Occipital lobe (tissue), 3 donors: ENCODE measurements around the gene AP2S1. TPM values are rescaled to one million over a fixed set of nuclear protein-coding genes. Genes with fewer than 3 reads are reported as not detected.
"Not testable (repeated sequence)": the region's sequence is repeated elsewhere in the genome, so short reads cannot be mapped to it uniquely, and the experiment has no call there.

ENCODE experiments used
- DNase-seq: peaks from one replicate; lab custom pipeline; 2025; lab: John Stamatoyannopoulos, UW
- small RNA-seq: library from RNA; depleted of rRNA; stranded (forward); fragments of <200 nt; gene quantifications from one replicate; pipeline ENCODE3, GENCODE V24; 2014
- total RNA-seq: library from RNA; depleted of rRNA; stranded (reverse); fragments of >200 nt; gene quantifications from one replicate; pipeline ENCODE4 v1.2.3, GENCODE V29; 2014

AP2S1 gene
- total RNA-seq, 1 donor from 2014 or later: 49.1 TPM

GRCh38 chr19:46809534-46810272 lies 40.9 kb downstream of the AP2S1 start:
- no peak for DNase-seq

GRCh38 chr19:46806656-46807055 lies 44.0 kb downstream of the AP2S1 start:
- no peak for DNase-seq

- DNase-seq: not testable (repeated sequence)
Observed at GRCh38 chr19:46804432-46804831, 46.2 kb downstream of the AP2S1 start.

GRCh38 chr19:46803555-46803954 lies 47.1 kb downstream of the AP2S1 start:
- no peak for DNase-seq

GRCh38 chr19:46802152-46802551 lies 48.5 kb downstream of the AP2S1 start:
- DNase-seq: no peak

- no peak for DNase-seq
Observed at GRCh38 chr19:46798713-46799112, 51.9 kb downstream of the AP2S1 start.

GRCh38 chr19:46797881-46798280 lies 52.8 kb downstream of the AP2S1 start:
- no peak for DNase-seq

- no peak for DNase-seq
Observed at GRCh38 chr19:46791944-46792343, 58.7 kb downstream of the AP2S1 start.

GRCh38 chr19:46789371-46789770 lies 61.3 kb downstream of the AP2S1 start:
- DNase-seq: no peak

- DNase-seq: no peak
Observed at GRCh38 chr19:46788968-46789338, 61.7 kb downstream of the AP2S1 start.

- DNase-seq: peak; percentile 49
Observed at GRCh38 chr19:46788262-46788967, 62.2 kb downstream of the AP2S1 start, which contains the start of gene SLC1A5. TSS of gene SLC1A5 (minus strand) at chr19:46788594. CDS start at chr19:46787965, 629 bp downstream.

Small RNA genes lying within 50 kb of the gene (small RNA-seq; reads per million reads assigned to genes)
- gene AC008622.3 (not detected), gene HNRNPMP2 (not detected)

Other genes starting within 250 kb of the AP2S1 start
- gene CALM3, start 249.5 kb downstream of the AP2S1 start, total RNA-seq: 224 TPM
- not detected for gene PTGIR, start 225.8 kb downstream of the AP2S1 start, total RNA-seq
- gene GNG8, start 214.6 kb downstream of the AP2S1 start, total RNA-seq: not detected
- 14.5 TPM for gene DACT3, start 189.7 kb downstream of the AP2S1 start, total RNA-seq
- 4.7 TPM for gene PRKD2, start 133.7 kb downstream of the AP2S1 start, total RNA-seq
- gene FKRP, start 104.8 kb downstream of the AP2S1 start, total RNA-seq: 11.7 TPM
- gene STRN4, start 104.4 kb downstream of the AP2S1 start, total RNA-seq: 85.2 TPM
- gene SLC1A5, start 62.3 kb downstream of the AP2S1 start, total RNA-seq: 3.3 TPM
- gene ARHGAP35, start 10.2 kb upstream of the AP2S1 start, total RNA-seq: 76.3 TPM
- 5.8 TPM for gene NPAS1, start 169.0 kb upstream of the AP2S1 start, total RNA-seq
- 20.9 TPM for gene TMEM160, start 197.8 kb upstream of the AP2S1 start, total RNA-seq